ENCODE data around the gene BICDL1.

The BICDL1 gene

GRCh38 chr12:120054293-120054692 lies 65.3 kb downstream of the BICDL1 start:
- DNase-seq (ENCODE audit: low read depth) = no peak

GRCh38 chr12:120055231-120056000 lies 66.4 kb downstream of the BICDL1 start:
- no peak for DNase-seq (ENCODE audit: low read depth)

- no peak for DNase-seq (ENCODE audit: low read depth)
Measured at GRCh38 chr12:120056739-120057138, 67.7 kb downstream of the BICDL1 start.

GRCh38 chr12:120060196-120060595 lies 71.2 kb downstream of the BICDL1 start:
- DNase-seq (ENCODE audit: low read depth) = no peak

- DNase-seq (ENCODE audit: low read depth) = no peak
Measured at GRCh38 chr12:120060717-120061116, 71.7 kb downstream of the BICDL1 start.

GRCh38 chr12:120061575-120062214 lies 72.7 kb downstream of the BICDL1 start:
- no peak for DNase-seq (ENCODE audit: low read depth)

GRCh38 chr12:120062976-120063579 lies 74.0 kb downstream of the BICDL1 start:
- DNase-seq (ENCODE audit: low read depth) = no peak

GRCh38 chr12:120064054-120064940 lies 75.3 kb downstream of the BICDL1 start:
- DNase-seq (ENCODE audit: low read depth) = no peak

- DNase-seq (ENCODE audit: low read depth) = no peak
Measured at GRCh38 chr12:120065472-120065871, 76.4 kb downstream of the BICDL1 start.

- no peak for DNase-seq (ENCODE audit: low read depth)
Measured at GRCh38 chr12:120066341-120066740, 77.3 kb downstream of the BICDL1 start.

GRCh38 chr12:120067084-120067869 lies 78.2 kb downstream of the BICDL1 start:
- DNase-seq (ENCODE audit: low read depth) = no peak

GRCh38 chr12:120067901-120068300 lies 78.9 kb downstream of the BICDL1 start:
- no peak for DNase-seq (ENCODE audit: low read depth)

- no peak for DNase-seq (ENCODE audit: low read depth)
Measured at GRCh38 chr12:120069278-120069677, 80.2 kb downstream of the BICDL1 start.

- DNase-seq (ENCODE audit: low read depth) = no peak
Measured at GRCh38 chr12:120071493-120072020, 82.5 kb downstream of the BICDL1 start.

- DNase-seq (ENCODE audit: low read depth) = no peak
Measured at GRCh38 chr12:120072472-120073249, 83.6 kb downstream of the BICDL1 start.

GRCh38 chr12:120075034-120075616 lies 86.1 kb downstream of the BICDL1 start:
- DNase-seq (ENCODE audit: low read depth) = no peak

GRCh38 chr12:120076651-120077050 lies 87.6 kb downstream of the BICDL1 start:
- DNase-seq (ENCODE audit: low read depth) = no peak

- DNase-seq (ENCODE audit: low read depth) = no peak
Measured at GRCh38 chr12:120077260-120077659, 88.2 kb downstream of the BICDL1 start.

GRCh38 chr12:120078868-120079267 lies 89.8 kb downstream of the BICDL1 start:
- DNase-seq (ENCODE audit: low read depth) = no peak

All from stimulated activated CD8-positive, alpha-beta memory T cell treated with anti-CD3 and anti-CD28 coated beads, Interleukin-12 subunit alpha, Interleukin-12 subunit beta, amount 100 ng/mL, for 4 hours (primary cell).